GM21526 (cell line): Measurements from ENCODE around the gene FOXD4L5.
"Not testable (repeated sequence)": the region's sequence is repeated elsewhere in the genome, so short reads cannot be mapped to it uniquely, and the experiment has no call there.

Source experiments
- ATAC-seq: cut with Tn5 transposase; IDR thresholded peaks from one replicate; pipeline ENCODE4 v1.9.1; 2021; ENCODE audit warnings: moderate library complexity; ENCODE audit not compliant: unreplicated experiment, low FRiP score

Gene FOXD4L5

DNA sequence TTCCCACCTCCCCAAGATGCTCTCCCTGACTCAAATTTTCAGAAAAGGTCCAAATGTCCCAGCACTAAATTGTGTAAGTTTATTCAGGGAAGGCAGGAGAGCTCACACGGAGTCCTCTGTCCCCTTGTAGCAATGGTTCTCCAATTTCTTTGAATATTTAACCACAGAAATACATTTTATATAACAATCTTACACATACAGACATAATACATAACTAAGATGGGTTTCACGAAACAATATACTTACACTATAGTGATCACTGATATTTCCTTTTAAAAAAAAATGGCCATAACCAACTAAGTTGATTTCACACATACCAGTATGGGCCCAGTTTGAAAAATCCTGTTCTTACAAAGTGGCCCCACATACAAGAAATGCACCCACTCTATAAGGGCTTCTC lies at the start of gene FOXD4L5:
TSS of gene FOXD4L5 (minus strand) at position 101 of the 400 bp plus-strand sequence. CDS start 832 bp downstream, outside the sequence.
- ATAC-seq: not testable (repeated sequence)

DNA sequence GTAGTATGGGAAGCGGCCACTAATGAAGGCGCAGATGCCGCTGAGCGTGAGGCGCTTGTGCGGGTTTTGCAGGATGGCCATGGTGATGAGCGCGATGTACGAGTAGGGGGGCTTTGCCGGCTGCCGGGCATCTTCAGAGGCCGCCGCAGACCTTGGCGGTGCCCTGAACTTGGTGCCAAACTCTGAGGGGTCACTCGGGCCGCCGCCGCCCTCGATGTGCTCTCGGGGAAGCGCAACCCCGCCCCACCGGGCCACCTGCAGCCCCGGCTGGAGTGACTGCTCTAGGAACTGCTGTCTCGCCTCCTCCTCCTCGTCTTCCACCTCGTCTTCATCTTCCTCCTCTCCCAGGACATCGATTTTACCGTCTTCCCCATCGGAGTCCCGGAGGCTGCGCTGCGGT lies 1.1 kb downstream of the FOXD4L5 start:
- ATAC-seq: not testable (repeated sequence)

DNA sequence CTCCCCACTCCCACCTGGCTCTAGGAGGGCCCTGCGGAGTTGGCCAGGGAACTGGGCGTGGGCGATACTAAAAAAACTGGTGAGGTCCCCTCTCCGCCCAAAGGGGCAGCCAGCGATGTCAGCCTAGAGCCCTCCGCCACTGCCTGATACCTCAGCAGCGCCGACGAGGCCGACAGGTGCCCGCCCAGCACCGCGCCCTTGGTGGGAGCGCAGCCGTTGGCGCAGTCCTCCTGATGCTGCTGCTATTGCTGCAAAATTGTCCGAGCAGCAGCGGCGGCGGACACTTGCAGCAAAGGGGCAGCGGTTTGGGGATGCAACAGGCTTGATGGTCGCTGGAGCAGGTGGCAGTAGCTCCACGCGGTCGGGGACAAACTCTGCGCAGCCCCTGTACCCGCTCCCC lies 2.0 kb downstream of the FOXD4L5 start:
- ATAC-seq: not testable (repeated sequence)
